Loucy (cell line): ENCODE data around the gene RSPRY1.

ENCODE experiments used
- H2AFZ ChIP-seq: fragments of 200-600 bp; sonication (generic); 2 replicates; pipeline ENCODE4 v1.6.0; 2016; ENCODE audit warnings: antibody characterized with exemption, mild to moderate bottlenecking, low read length, moderate library complexity
- H3F3A ChIP-seq: fragments of 200-600 bp; 2 replicates; pipeline ENCODE4 v1.6.0; 2016; ENCODE audit warnings: antibody characterized with exemption, low read depth, mild to moderate bottlenecking
- H3K27me3 ChIP-seq: fragments of 200-600 bp; sonication (generic); 2 replicates; pipeline ENCODE4 v1.6.1; 2014; ENCODE audit warnings: low read length, mild to moderate bottlenecking; ENCODE audit not compliant: insufficient read depth, poor library complexity, severe bottlenecking
- H3K36me3 ChIP-seq: fragments of 200-600 bp; sonication (generic); 2 replicates; pipeline ENCODE4 v1.6.1; 2016; ENCODE audit warnings: low read length; ENCODE audit not compliant: insufficient read depth
- H3K4me1 ChIP-seq: fragments of 200-600 bp; sonication (generic); 2 replicates; pipeline ENCODE4 v1.5.1; 2014; ENCODE audit warnings: low read length, mild to moderate bottlenecking; ENCODE audit not compliant: insufficient read depth, poor library complexity, severe bottlenecking
- H3K4me2 ChIP-seq: fragments of 200-600 bp; sonication (generic); 2 replicates; pipeline ENCODE4 v1.6.0; 2014; ENCODE audit warnings: antibody characterized with exemption, low read length, low read depth, mild to moderate bottlenecking; ENCODE audit not compliant: poor library complexity, severe bottlenecking
- H3K4me3 ChIP-seq: fragments of 200-600 bp; sonication (generic); 2 replicates; pipeline ENCODE4 v1.5.1; 2014; ENCODE audit warnings: low read length, mild to moderate bottlenecking, mixed read lengths; ENCODE audit not compliant: poor library complexity, severe bottlenecking
- H3K79me2 ChIP-seq: fragments of 200-600 bp; sonication (generic); 2 replicates; pipeline ENCODE4 v1.6.1; 2014; ENCODE audit warnings: low read length; ENCODE audit not compliant: insufficient read depth
- H3K9ac ChIP-seq: fragments of 200-600 bp; sonication (generic); 2 replicates; pipeline ENCODE4 v1.6.0; 2014; ENCODE audit warnings: mild to moderate bottlenecking, low read depth, low read length, moderate library complexity; ENCODE audit not compliant: poor library complexity, severe bottlenecking
- H3K9me2 ChIP-seq: fragments of 200-600 bp; sonication (generic); replicated peaks from 2 replicates; pipeline ENCODE4 v1.6.1; 2016; ENCODE audit warnings: low read depth, low read length, mixed read lengths
- H3K9me3 ChIP-seq: fragments of 200-600 bp; sonication (generic); 2 replicates; pipeline ENCODE4 v1.6.1; 2014; ENCODE audit warnings: mild to moderate bottlenecking, antibody characterized with exemption, low read length, low read depth; ENCODE audit not compliant: insufficient read depth
- H4K20me1 ChIP-seq: fragments of 200-600 bp; sonication (generic); 2 replicates; pipeline ENCODE4 v1.6.0; 2014; ENCODE audit warnings: antibody characterized with exemption, low read length, mild to moderate bottlenecking; ENCODE audit not compliant: insufficient read depth, poor library complexity, severe bottlenecking
- EZH2phosphoT487 ChIP-seq: fragments of 200-600 bp; IDR thresholded peaks from 2 replicates; pipeline ENCODE4 v1.6.1; 2018; ENCODE audit warnings: antibody characterized with exemption, mild to moderate bottlenecking, moderate library complexity, borderline replicate concordance
- TF ChIP-seq, protein P1 (sequence below): fragments of 200-600 bp; sonication (generic); conservative IDR thresholded peaks from 2 replicates; pipeline ENCODE4 v1.5.1; 2014; ENCODE audit warnings: mild to moderate bottlenecking, antibody characterized with exemption, low read length

The RSPRY1 gene

DNA sequence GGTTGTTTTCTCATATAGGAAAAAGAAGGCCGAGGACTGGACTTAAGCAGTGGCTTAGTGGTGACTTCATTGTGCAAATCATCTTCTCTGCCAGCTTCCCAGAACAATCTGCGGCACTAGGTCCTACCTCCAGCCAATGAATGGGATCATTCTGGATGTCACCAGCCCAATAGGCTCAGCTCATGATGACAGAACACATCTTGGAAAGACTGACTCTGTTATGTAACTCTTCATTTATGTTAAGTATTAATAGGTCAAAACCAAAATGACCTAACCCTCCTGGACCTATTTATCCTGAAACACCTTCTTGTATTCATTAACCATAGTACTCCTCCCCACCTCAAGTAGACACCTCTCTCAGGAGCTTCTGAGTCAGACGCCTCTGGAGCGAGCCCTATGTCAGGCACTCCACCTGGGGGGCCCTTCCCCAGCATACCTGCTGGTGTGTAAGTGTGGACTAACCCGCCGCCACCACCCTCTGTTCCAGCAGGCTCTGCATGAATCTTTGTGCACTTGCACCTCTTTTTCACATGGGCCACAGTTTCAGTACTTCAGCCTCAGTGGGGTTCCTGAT is 66.1 kb downstream of the RSPRY1 start:
- TF ChIP-seq, protein P1, sequence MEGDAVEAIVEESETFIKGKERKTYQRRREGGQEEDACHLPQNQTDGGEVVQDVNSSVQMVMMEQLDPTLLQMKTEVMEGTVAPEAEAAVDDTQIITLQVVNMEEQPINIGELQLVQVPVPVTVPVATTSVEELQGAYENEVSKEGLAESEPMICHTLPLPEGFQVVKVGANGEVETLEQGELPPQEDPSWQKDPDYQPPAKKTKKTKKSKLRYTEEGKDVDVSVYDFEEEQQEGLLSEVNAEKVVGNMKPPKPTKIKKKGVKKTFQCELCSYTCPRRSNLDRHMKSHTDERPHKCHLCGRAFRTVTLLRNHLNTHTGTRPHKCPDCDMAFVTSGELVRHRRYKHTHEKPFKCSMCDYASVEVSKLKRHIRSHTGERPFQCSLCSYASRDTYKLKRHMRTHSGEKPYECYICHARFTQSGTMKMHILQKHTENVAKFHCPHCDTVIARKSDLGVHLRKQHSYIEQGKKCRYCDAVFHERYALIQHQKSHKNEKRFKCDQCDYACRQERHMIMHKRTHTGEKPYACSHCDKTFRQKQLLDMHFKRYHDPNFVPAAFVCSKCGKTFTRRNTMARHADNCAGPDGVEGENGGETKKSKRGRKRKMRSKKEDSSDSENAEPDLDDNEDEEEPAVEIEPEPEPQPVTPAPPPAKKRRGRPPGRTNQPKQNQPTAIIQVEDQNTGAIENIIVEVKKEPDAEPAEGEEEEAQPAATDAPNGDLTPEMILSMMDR: no peak
- TF ChIP-seq EZH2phosphoT487: no peak
- Histone ChIP-seq H3K9ac (no peak overlapping the region), H3K9me3 (no peaks in the 10 kb centered on the region), H3K4me1 (no peaks in the 10 kb centered on the region), H3K4me2 (no peak overlapping the region), H3K79me2 (no peaks in the 10 kb centered on the region), H2AFZ (no peak overlapping the region), H3K4me3 (no peak overlapping the region), H4K20me1 (no peaks in the 10 kb centered on the region), H3K36me3 (peaks cover 23% of the 10 kb centered on the region; the same call in 1 of the 2 replicates), H3K27me3 (no peaks in the 10 kb centered on the region), H3F3A (no peaks in the 10 kb centered on the region), H3K9me2 (no peaks in the 10 kb centered on the region)

DNA sequence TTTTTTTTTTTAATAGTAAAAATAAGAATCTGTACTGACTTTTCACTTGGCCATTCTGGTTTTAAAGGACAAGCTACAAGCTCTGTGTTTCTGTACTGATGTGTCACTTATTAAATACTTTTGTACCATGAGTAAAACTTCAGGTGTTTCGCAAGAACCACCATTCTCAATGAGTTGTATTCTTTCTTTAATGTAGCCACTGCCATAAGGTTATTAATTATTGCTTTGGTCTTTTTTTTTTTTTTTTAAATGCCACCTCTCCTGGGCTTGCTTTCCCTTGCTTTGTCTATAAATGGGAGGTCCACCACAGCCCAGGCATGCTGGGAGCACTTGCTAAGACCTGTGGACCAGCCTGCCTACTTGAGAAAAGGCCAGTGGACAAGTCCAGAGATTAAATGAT is 67.3 kb downstream of the RSPRY1 start:
- no peaks in the 10 kb centered on the region for H3K4me1 ChIP-seq
- peaks cover 23% of the 10 kb centered on the region; the same call in 1 of the 2 replicates for H3K36me3 ChIP-seq

DNA sequence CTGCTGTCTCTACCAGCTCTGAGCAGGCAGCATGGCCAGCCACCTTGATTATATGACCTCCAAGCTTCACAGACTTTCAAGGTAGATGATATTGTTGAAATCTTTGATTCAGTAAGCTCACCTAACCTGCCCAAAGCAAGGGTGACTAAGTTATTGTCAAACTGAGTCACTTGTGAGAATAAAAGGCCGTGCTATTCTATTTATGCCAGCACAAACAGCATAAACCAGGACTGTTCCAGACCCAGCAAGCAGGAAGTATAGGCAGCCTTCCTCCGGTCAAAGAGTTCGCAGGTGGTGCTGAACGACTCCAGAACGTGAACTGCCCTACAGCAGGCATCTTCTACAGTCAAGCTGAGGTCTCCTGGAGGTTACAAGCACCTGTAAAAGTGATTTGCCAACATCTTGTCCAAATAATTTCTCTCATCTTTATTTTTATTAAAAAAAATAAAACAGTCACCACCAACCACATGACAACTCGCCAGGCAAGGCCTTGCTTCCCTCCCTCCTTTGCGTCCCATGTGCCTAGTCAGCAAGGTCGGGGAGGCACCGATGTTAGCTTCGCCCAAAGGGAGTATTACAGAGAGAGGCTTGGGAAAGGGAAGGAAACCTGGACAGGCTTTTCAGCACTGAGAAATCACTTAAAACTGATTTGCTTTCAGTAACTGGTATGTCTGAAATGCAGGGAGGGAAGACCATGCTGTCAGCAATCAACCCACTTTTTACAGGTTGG is 69.7 kb downstream of the RSPRY1 start:
- H3K27me3 ChIP-seq: no peaks in the 10 kb centered on the region
- H3K36me3 ChIP-seq: peaks cover 16% of the 10 kb centered on the region; the same call in 1 of the 2 replicates

More for the DNA sequence above, 67.3 kb downstream of the RSPRY1 start:
- Histone ChIP-seq H4K20me1 (no peaks in the 10 kb centered on the region), H3K27me3 (no peaks in the 10 kb centered on the region), H3K9ac (no peak overlapping the region), H3K4me2 (no peak overlapping the region), H3K9me3 (no peaks in the 10 kb centered on the region), H3F3A (no peaks in the 10 kb centered on the region), H3K79me2 (no peaks in the 10 kb centered on the region), H3K4me3 (no peak overlapping the region), H3K9me2 (no peaks in the 10 kb centered on the region), H2AFZ (no peak overlapping the region)
- no peak for TF ChIP-seq EZH2phosphoT487
- TF ChIP-seq, protein P1: no peak

More for the DNA sequence above, 69.7 kb downstream of the RSPRY1 start:
- H3K9me3 ChIP-seq: no peaks in the 10 kb centered on the region
- no peaks in the 10 kb centered on the region for H3K4me1 ChIP-seq
- no peak for TF ChIP-seq EZH2phosphoT487
- TF ChIP-seq, protein P1: no peak
- H3K9me2 ChIP-seq: no peaks in the 10 kb centered on the region
- H2AFZ ChIP-seq: no peak overlapping the region
- no peak overlapping the region for H3K4me3 ChIP-seq
- no peak overlapping the region for H3K9ac ChIP-seq
- no peaks in the 10 kb centered on the region for H3K79me2 ChIP-seq
- H3F3A ChIP-seq: no peaks in the 10 kb centered on the region
- H4K20me1 ChIP-seq: no peaks in the 10 kb centered on the region
- H3K4me2 ChIP-seq: no peak overlapping the region
